ENCODE measurements around the gene SKP1. TPM values are rescaled to one million over a fixed set of nuclear protein-coding genes. Genes with fewer than 3 reads are reported as not detected.

The SKP1 gene
- total RNA-seq, 1 experiment from 2014 or later, result 939 TPM

DNA sequence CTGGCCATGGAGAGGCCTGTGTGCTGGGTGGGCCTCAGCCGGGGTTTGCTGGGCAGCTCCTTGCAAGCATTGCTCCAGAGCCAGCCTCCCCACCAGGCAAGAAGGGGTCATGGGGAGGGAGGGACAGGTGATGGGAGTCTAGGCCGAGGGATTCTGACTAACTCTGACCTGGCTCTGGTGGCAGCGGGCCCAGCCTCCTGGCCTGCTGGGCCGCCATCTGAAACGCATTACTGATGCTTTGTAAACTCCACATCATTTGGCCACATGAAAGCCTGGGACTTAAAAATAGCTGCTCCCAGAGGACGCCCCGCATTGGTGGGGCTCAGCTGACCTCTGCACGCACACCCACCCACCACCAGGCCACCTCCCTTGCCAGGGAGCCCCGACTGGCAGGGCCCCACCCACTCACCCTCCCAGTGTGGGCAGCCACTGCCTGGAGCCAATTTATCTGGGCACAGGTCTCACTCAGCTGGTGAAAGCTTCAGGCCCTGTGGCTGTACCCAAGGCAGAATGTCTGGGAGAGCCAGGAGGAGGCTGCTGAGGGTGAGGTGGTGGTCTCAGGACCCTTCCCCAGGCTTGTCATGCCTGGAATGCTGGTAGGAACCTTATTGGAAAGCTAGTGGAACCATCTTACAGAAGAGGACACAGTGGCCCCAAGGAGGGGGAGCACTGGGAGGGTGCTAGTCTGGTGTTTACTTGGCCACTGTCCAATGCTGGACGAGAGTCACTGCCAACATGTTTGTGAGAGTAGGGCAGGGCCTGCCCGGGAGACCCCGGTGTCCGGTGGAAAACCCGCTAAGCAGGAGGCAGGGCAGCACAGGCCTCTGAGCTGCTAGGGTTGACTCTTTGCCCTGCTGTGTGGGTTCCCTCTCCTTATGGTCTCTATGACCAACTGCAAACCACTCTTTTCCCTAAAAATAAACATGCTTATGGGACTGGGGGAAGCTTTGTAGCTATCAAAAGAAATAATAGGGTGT is 51.4 kb downstream of the SKP1 start:
- peaks cover 39% of the 10 kb centered on the region for H3K36me3 ChIP-seq
- peak; percentile 100 for DNase-seq
- no peak overlapping the region for H3K4me3 ChIP-seq

DNA sequence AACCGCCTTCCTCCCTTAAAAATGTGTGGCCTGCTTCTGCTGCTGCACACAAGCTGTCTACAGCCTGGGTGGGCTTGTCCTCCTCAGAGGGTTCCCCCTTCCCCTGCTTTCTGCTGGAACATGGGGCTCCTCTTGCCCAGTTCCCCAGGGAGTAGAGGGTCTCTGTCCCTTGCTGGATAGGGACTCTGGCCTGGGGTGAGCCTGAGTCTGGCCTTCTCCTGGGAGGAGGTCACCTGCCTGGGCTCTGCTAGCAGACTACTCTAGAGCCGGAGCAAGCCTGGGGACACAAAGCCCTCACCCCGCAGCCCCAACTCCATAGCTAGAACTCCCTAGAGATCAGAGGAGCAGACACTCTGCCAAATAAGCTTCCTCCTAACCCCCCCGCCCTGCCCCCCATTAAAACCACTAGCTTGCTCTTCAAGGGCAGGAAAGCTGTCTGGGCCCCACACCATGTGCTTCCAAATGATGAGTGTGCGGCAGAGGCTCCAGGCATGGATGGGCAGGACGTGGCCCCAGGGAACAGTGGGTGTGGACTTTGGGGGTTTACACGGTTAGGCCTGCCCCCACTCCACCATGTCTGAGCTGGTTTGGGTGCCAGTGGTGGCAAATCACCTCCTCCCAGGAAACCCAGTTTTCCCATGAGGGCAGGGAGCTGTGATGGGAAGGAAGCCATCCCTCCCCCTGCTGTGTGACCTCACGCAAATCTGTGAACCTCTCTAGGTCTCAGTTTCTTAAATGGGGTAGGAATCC is 52.3 kb downstream of the SKP1 start:
- H3K36me3 ChIP-seq, result peaks cover 37% of the 10 kb centered on the region
- H3K9me3 ChIP-seq, result no peaks in the 10 kb centered on the region
- peak; percentile 99 for DNase-seq
- no peaks in the 10 kb centered on the region for H3K27me3 ChIP-seq
- H3K4me3 ChIP-seq, result no peak overlapping the region

More for the DNA sequence above, 51.4 kb downstream of the SKP1 start:
- Histone ChIP-seq H3K9me3 (no peaks in the 10 kb centered on the region), H3K27me3 (no peaks in the 10 kb centered on the region)

DNA sequence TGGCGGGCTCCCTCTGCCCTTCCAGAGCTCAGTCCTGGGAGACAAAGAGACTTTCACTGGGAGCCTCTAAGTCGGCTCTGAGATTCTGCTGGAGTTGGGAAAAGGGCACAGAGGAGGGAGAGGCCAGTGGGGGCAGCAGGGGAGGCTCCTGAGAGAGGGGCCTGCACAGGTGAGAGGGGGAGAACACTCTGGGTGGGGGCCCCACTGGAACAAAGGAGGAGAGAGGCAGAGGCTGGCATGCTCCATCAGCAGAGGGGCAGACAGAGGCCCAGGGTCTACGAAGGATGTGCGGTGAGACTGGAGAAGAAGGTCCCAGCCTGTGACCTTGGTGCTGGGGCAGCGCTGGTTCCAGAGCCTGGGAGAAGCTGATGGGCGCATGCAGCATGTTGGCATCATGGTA is 53.4 kb downstream of the SKP1 start:
- no peak for DNase-seq
- H3K9me3 ChIP-seq, result no peaks in the 10 kb centered on the region
- H3K36me3 ChIP-seq, result peaks cover 31% of the 10 kb centered on the region
- H3K4me3 ChIP-seq, result no peak overlapping the region
- H3K27me3 ChIP-seq, result no peaks in the 10 kb centered on the region

DNA sequence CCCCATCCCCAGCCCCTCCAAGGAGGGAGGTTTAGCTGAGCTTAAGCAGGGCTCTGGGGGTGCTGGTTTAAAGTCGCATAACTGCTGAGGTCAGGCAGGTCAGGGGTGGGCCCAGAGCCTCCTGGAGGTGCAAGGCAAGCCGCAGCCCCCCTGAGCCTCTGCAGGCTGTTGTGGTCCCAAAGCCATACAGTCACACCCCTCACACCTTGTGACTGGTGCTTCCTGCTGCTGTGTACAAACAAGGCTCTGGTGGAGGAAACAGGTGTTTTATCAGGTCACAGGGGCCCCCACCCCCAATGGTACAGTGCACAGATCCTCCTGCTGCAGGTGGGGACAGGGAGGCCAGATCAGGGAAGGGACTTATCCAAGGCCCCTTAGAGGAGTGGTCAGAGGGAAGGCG is 54.2 kb downstream of the SKP1 start:
- Histone ChIP-seq H3K27me3 (no peaks in the 10 kb centered on the region), H3K4me3 (no peak overlapping the region), H3K9me3 (no peaks in the 10 kb centered on the region), H3K36me3 (peaks cover 28% of the 10 kb centered on the region)
- no peak for DNase-seq

DNA sequence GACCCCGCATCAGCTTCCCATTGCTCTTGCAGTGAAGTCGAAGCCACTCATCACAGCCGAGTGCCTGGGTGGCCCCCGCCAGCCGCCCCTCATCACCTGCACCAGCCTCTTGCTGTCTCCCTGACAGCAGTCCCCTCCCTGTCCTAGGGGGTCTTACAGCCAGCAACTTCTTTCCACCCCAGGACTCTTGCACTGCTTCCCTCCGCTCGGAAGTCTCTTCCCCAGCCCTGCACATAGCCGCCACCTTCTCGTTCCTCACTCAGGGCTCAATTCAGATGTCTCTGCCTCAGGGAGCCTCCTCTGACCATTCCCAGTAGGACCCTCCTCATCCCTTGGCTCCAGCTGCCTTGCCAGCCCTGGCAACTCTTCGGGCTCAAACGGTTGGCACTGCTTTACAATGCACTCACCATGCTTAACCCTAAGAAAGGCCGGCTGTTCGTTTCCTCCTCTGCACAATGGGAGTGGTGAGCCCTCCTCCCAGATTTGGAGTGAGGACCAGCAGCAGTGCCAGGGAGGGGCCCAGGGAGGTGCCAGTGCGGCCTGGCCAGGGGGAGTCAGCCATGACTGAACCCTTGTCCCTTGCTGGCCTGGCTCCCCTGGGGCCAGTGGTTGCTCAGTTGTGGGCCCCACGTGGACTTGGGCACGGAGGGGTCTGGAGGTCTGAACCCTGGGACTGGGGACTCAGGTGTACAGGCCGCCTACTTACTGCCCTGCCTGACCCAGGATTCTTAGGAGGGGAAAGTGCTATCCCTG is 56.2 kb downstream of the SKP1 start:
- DNase-seq, result no peak
- peaks cover 31% of the 10 kb centered on the region for H3K36me3 ChIP-seq

DNA sequence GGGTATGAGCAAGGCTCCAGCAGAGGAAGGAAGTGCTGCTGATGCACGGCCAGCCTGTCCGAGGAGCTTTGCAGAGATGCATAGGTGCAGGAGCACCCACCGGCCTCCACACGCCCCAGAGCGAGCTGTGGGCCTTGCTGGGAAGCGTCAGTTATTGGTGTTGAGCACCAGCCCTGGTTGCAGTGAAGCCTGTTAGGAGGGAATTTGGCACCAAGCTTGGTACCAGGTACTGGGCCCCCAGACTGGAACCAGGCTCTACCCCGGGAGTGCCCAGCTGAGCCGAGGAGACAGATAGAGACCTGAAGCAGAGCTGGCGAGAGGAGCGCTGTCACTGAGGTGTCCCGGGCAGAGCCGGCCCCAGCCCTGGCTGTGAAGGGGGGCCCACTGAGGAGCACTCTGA is 57.0 kb downstream of the SKP1 start:
- no peaks in the 10 kb centered on the region for H3K27me3 ChIP-seq

More for the DNA sequence above, 56.2 kb downstream of the SKP1 start:
- no peak overlapping the region for H3K4me3 ChIP-seq
- no peaks in the 10 kb centered on the region for H3K9me3 ChIP-seq
- no peaks in the 10 kb centered on the region for H3K27me3 ChIP-seq

DNA sequence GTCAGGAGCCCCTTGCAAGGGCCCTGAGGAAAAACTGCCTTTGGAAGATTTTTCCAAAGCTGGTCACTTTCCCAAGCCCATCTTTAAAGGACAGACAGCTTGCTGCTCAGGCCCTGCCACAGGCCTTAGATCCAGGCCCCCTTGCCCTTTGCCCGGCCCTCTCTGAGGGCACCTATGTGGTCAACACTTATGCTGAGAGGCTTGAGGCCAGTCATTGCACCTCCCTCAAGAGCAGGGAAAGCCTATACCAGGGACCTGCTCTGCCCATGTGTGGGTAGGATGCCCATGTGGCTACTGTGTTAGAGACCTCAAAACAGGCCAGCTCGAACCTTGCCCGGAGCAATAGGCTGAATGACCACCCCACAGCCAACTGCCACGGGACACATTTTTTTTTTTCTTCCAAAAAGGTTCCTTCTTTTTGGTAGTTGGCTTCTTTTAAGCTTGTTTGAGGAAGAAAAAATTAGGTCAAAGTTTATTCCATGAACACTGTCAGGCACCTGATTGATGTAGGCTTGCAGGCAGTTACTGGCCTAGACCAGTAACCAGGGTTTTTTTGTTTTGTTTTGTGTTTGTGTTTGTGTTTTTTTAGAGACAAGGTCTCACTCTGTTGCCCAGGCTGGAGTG is 58.4 kb downstream of the SKP1 start:
- H3K36me3 ChIP-seq, result peaks cover 24% of the 10 kb centered on the region
- DNase-seq, result no peak
- H3K4me3 ChIP-seq, result no peak overlapping the region
- no peaks in the 10 kb centered on the region for H3K27me3 ChIP-seq
- no peaks in the 10 kb centered on the region for H3K9me3 ChIP-seq

More for the DNA sequence above, 57.0 kb downstream of the SKP1 start:
- H3K9me3 ChIP-seq, result no peaks in the 10 kb centered on the region
- H3K4me3 ChIP-seq, result no peak overlapping the region
- H3K36me3 ChIP-seq, result peaks cover 31% of the 10 kb centered on the region
- DNase-seq, result no peak

DNA sequence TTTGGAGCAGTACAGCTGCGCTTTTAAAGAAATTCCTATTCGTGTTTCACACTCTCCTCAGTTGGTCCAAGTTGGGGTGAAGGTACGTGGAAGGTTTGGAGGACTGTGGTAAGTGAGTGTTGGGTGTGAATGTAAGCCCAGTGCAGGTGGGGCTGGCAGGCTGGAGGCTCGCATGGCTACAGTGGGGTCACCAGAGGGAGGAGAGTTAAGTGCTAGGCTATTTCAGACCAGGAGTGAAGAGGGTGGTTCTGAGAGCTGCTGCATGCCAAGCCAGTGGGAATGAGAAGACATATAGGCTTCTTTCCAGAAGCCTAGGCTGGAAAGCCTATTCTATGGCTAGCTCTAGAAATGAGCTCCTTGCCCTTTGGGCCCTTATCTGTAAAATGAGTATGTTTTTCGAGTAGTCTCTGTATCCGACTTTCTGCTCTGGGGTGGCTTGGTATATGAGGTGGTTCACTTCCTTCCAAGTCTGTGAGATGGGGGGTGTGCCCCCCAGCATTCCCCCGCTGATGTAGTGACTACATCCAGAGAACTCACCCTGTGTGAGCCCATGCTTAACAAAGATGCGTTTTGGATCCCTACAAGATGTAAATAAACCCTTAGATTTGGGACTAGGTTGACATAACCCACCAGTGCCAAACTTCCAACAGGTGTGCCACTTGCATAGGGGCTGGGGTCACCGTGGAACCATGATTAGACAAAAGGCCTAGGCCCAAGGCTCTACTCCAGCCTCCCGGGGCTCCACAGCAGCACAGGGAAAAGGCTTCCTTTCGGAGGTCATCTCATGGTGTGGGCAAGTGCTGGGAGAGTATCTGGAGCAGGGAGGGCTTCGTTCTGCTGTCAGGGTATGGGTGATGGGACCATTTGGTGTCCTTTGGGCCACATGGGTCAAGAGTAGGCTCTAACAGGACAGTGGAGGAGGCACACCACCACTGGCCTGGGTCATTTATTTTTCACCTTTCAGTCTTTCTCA is 59.7 kb downstream of the SKP1 start:
- DNase-seq, result no peak
- H3K4me3 ChIP-seq, result no peak overlapping the region
- no peaks in the 10 kb centered on the region for H3K9me3 ChIP-seq
- peaks cover 22% of the 10 kb centered on the region for H3K36me3 ChIP-seq
- no peaks in the 10 kb centered on the region for H3K27me3 ChIP-seq

DNA sequence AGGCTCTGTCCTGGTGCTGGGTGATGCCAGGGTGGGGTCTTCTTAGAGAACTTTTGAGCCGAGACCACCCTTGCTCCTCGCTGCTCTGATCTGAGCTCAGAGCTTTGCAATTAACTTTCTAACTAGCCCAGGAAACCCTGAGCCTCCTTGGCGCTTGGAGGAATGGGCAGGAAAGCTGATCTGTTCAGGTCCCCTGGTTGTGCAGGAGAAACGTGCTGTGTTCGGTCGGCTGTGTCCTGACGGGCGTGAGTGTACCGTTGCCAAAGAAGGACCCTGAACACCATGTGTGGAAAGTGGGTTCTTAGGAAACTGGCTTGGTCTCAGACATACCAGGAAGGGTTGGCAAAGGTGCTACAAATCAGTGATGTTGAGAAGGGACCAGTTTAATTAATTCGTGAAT is 60.5 kb downstream of the SKP1 start:
- H3K36me3 ChIP-seq, result peaks cover 22% of the 10 kb centered on the region
- no peak for DNase-seq
- no peaks in the 10 kb centered on the region for H3K9me3 ChIP-seq
- H3K4me3 ChIP-seq, result no peak overlapping the region
- no peaks in the 10 kb centered on the region for H3K27me3 ChIP-seq

DNA sequence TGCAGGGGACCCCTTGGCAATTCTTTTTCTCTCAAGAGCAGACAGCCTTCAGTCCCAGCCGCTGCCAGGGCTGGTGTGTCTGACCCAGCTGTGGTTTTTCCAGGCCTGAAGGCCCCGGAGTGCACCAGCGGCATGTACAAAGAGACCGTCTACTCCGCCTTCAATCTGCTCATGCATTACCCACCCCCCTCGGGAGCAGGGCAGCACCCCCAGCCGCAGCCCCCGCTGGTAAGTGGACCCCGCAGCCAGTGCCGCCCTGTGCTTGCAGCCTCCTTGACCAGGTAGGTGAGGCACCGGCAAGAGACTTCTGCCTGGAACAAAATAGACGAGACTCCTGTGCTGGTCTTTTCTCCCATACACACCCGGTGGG is 61.0 kb downstream of the SKP1 start:
- H3K36me3 ChIP-seq, result peaks cover 22% of the 10 kb centered on the region
- peak overlapping the region; percentile 51 for H3K4me3 ChIP-seq
- H3K27me3 ChIP-seq, result no peaks in the 10 kb centered on the region
- no peak for DNase-seq
- H3K9me3 ChIP-seq, result no peaks in the 10 kb centered on the region

DNA sequence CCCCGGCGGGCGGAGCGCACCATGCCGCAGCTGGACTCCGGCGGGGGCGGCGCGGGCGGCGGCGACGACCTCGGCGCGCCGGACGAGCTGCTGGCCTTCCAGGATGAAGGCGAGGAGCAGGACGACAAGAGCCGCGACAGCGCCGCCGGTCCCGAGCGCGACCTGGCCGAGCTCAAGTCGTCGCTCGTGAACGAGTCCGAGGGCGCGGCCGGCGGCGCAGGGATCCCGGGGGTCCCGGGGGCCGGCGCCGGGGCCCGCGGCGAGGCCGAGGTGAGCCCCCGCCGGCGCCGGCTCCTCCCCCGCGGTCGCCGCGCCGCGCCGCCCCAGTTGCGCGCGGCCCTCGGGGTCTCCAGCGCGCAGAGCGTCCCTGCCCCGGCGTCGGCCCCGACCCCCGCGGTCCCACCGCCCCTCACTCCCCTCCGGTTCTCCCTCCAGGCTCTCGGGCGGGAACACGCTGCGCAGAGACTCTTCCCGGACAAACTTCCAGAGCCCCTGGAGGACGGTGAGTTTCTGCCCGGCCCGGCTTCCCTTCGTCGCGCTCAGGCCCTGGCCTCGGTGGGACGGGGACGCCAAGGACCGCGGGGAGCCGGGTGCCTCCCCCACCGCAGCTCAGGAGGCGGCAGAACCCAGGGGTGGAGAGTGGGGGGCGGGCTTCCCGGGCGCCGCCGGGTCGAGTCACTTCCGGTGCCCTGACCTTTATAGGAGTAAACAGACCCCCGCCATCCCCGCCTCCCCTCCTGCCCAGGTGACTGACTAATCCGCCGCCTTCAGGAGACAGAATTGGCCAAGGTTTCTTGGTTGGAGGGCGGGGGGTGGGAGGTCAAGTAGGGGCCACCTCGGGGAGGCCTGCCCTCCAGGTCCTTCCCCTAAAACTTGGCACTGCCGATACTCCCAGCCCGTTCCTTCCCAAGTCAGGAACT is 61.6 kb downstream of the SKP1 start:
- Histone ChIP-seq H3K9me3 (no peaks in the 10 kb centered on the region), H3K27me3 (no peaks in the 10 kb centered on the region), H3K36me3 (peaks cover 22% of the 10 kb centered on the region), H3K4me3 (peak overlapping the region; percentile 51)
- DNase-seq, result peak; percentile 54

DNA sequence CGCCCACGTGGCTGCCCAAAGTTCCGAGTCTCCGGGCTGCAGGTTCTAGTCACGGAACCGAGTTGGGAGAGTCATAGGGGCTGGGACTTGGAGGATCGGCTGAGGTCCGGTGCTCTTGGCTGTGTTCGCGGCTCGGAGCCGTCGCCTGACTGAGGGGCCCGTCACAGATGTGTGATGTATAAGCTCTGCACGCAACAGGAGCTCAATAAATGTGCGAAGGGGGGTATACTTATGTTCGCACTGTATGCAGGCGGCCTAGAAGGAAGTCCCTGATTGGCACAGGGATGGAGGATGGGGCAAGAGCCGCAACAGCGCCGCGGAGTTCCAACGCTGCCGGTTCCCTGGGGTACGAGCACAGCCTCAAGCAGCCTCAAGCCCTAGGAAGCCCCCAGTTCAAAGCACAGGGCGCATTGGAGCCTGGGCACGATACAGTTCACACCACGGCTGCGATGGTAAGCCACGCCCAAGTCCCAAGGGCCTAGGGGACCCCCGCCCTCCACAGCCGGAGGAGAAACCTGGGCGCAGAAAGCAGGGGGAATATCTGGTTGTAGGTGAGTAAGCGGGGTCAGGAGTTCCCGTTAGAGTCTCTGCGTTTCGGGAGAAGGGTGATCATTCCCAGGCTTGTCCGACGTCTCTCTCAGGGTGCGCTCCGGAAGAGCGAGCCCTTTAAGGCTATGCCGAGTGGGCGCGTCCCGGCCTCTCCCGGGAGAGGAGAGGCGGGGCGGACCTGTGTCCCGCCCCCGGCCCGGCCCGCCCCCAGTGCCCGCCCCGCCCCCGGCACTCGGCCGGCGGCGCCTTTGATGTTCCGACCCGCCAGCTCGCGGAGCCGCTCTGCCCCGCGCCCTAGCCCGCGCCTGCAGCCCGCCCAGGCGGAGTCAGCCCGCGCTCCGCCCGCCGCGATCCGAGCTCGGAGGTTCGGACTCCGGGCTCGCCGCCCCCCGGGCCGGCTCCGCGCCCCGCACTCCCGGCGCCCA is 62.6 kb downstream of the SKP1 start, which contains the start of gene TCF7:
Gene TCF7, plus strand, starts transcription at position 780 of the 974 bp plus-strand sequence. CDS start 226 bp downstream, outside the sequence.
- peak within 1 kb of the TSS; percentile 51 for H3K4me3 ChIP-seq
- no peaks in the 10 kb centered on the region for H3K9me3 ChIP-seq
- no peaks in the 10 kb centered on the region for H3K27me3 ChIP-seq
- peaks cover 16% of the 10 kb centered on the region for H3K36me3 ChIP-seq
- peak; percentile 81 for DNase-seq

DNA sequence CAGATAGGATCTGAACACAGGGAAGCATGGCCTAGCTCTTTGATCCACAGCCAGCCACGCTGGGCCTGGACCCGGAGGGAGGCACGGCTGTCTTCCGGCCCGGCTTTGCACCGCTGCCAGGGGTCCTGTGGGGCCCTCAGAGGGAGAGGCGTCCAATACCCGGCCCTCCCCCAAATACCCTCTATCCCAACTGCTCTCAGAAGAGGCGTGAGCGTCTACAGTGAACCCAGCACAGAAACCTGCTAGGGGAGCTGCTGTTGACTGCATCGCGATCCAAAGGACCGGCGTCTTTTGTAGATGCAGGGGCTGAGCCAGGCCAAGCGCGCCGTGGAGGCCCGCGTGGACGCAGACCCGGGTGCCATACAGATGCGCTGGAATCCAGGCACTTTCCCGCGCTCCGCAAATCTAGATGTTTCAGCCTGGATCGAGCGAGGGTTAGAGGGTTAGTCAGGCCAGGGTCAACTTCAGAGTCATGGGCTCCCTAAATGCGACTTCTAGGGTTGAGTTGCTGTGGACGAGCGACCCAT is 63.3 kb downstream of the SKP1 start:
- Histone ChIP-seq H3K27me3 (no peaks in the 10 kb centered on the region), H3K9me3 (no peaks in the 10 kb centered on the region), H3K36me3 (peaks cover 16% of the 10 kb centered on the region), H3K4me3 (no peak overlapping the region)
- no peak for DNase-seq
